Nephron progenitor cell (in vitro differentiated cells): Measurements from ENCODE around the gene DEFB112.

ENCODE experiments used
- DNase-seq: peaks from one replicate; pipeline ENCODE4 v3.0.0; 2021
- H3K27ac Mint-ChIP-seq: 2 replicates; pipeline ENCODE4 v1.8.0; 2021; ENCODE audit warnings: mild to moderate bottlenecking, moderate library complexity, mixed read lengths
- H3K27me3 Mint-ChIP-seq: 2 replicates; pipeline ENCODE4 v1.8.0; 2021; ENCODE audit warnings: mild to moderate bottlenecking, low read depth, mixed read lengths; ENCODE audit not compliant: poor library complexity
- H3K36me3 Mint-ChIP-seq: 2 replicates; pipeline ENCODE4 v1.8.0; 2021; ENCODE audit warnings: low read depth, mixed read lengths
- H3K4me1 Mint-ChIP-seq: 2 replicates; pipeline ENCODE4 v1.8.0; 2021; ENCODE audit warnings: mixed read lengths
- H3K4me3 Mint-ChIP-seq: 2 replicates; pipeline ENCODE4 v1.8.0; 2021; ENCODE audit warnings: mild to moderate bottlenecking, moderate library complexity, mixed read lengths
- H3K9me3 Mint-ChIP-seq: 2 replicates; pipeline ENCODE4 v1.8.0; 2021; ENCODE audit warnings: mild to moderate bottlenecking, moderate library complexity, mixed read lengths
- CTCF ChIP-seq: fragments of 200-600 bp; sonication (generic); IDR thresholded peaks from 2 replicates; pipeline ENCODE4 v1.5.0; 2021; ENCODE audit warnings: antibody characterized with exemption

DEFB112 gene

GRCh38 chr6:50030777-50031562 lies 18.8 kb downstream of the DEFB112 start:
- no peak overlapping the region for H3K4me3 Mint-ChIP-seq
- H3K36me3 Mint-ChIP-seq: no peaks in the 10 kb centered on the region
- DNase-seq: peak; percentile 31
- H3K27ac Mint-ChIP-seq: no peak overlapping the region
- TF ChIP-seq CTCF: peak; percentile 32
- H3K27me3 Mint-ChIP-seq: peaks cover 15% of the 10 kb centered on the region
- H3K9me3 Mint-ChIP-seq: peaks cover 10% of the 10 kb centered on the region
- H3K4me1 Mint-ChIP-seq: no peaks in the 10 kb centered on the region

GRCh38 chr6:50030350-50030749 lies 19.4 kb downstream of the DEFB112 start:
- H3K36me3 Mint-ChIP-seq: no peaks in the 10 kb centered on the region
- no peaks in the 10 kb centered on the region for H3K4me1 Mint-ChIP-seq
- DNase-seq: no peak
- H3K27ac Mint-ChIP-seq: no peak overlapping the region
- peaks cover 17% of the 10 kb centered on the region for H3K27me3 Mint-ChIP-seq
- TF ChIP-seq CTCF: no peak
- H3K4me3 Mint-ChIP-seq: no peak overlapping the region
- peaks cover 10% of the 10 kb centered on the region for H3K9me3 Mint-ChIP-seq

GRCh38 chr6:50025258-50025657 lies 24.5 kb downstream of the DEFB112 start:
- H3K4me3 Mint-ChIP-seq: no peak overlapping the region
- H3K9me3 Mint-ChIP-seq: peaks cover 4% of the 10 kb centered on the region
- TF ChIP-seq CTCF: no peak
- H3K27ac Mint-ChIP-seq: peak overlapping the region; percentile 49
- H3K36me3 Mint-ChIP-seq: no peaks in the 10 kb centered on the region
- no peak for DNase-seq
- H3K27me3 Mint-ChIP-seq: peaks cover 5% of the 10 kb centered on the region
- peaks cover 5% of the 10 kb centered on the region for H3K4me1 Mint-ChIP-seq

- no peak for TF ChIP-seq CTCF
- Mint-ChIP-seq H3K27me3 (peaks cover 5% of the 10 kb centered on the region), H3K4me3 (no peak within 1 kb of the TSS), H3K4me1 (peaks cover 5% of the 10 kb centered on the region), H3K36me3 (no peaks in the 10 kb centered on the region), H3K9me3 (no peaks in the 10 kb centered on the region), H3K27ac (no peak within 1 kb of the TSS)
- DNase-seq: no peak
Observed at GRCh38 chr6:50021894-50022293, 27.8 kb downstream of the DEFB112 start, which contains the start of gene DEFB110. Gene DEFB110 (minus strand): TSS chr6:50021994. CDS start chr6:50021935, 59 bp downstream.

GRCh38 chr6:50007819-50008218 lies 41.9 kb downstream of the DEFB112 start:
- H3K4me1 Mint-ChIP-seq: no peaks in the 10 kb centered on the region
- H3K27me3 Mint-ChIP-seq: no peaks in the 10 kb centered on the region
- no peak for TF ChIP-seq CTCF
- no peak for DNase-seq
- H3K36me3 Mint-ChIP-seq: no peaks in the 10 kb centered on the region
- H3K9me3 Mint-ChIP-seq: no peaks in the 10 kb centered on the region
- no peak overlapping the region for H3K4me3 Mint-ChIP-seq
- H3K27ac Mint-ChIP-seq: no peak overlapping the region

- no peaks in the 10 kb centered on the region for H3K4me1 Mint-ChIP-seq
- no peaks in the 10 kb centered on the region for H3K9me3 Mint-ChIP-seq
- H3K36me3 Mint-ChIP-seq: no peaks in the 10 kb centered on the region
- H3K27ac Mint-ChIP-seq: no peak overlapping the region
- TF ChIP-seq CTCF: no peak
- no peaks in the 10 kb centered on the region for H3K27me3 Mint-ChIP-seq
- no peak overlapping the region for H3K4me3 Mint-ChIP-seq
- no peak for DNase-seq
Observed at GRCh38 chr6:50003139-50003538, 46.6 kb downstream of the DEFB112 start.
